Activated naive CD4-positive, alpha-beta T cell (primary cell): ENCODE data around the gene SLC22A1.
"Not testable (repeated sequence)": the region's sequence is repeated elsewhere in the genome, so short reads cannot be mapped to it uniquely, and the experiment has no call there.

Source experiments
- DNase-seq, 4 experiments: peaks; one replicate each; lab custom pipeline; 2025; lab: John Stamatoyannopoulos, UW

The SLC22A1 gene

DNA sequence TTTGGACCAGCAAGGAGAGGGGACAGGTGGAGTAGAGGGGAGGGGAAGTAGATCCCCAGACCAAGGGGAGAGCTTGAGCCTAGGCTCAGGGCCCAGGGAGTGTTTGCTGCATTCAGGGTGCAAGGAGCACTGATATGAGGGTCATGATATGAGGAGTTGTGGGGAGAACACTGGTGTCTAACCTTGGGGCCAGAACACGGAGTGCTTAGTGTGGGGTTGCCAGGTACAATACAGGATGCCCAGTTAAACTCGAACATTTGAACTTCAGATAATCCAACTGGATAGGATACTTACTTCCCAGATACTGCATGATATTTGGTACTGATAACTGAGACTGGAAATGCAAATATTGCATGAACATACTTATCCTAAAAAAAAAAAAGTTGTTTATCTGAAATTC, 2.4 kb downstream of the SLC22A1 start:
- DNase-seq, result no peak

DNA sequence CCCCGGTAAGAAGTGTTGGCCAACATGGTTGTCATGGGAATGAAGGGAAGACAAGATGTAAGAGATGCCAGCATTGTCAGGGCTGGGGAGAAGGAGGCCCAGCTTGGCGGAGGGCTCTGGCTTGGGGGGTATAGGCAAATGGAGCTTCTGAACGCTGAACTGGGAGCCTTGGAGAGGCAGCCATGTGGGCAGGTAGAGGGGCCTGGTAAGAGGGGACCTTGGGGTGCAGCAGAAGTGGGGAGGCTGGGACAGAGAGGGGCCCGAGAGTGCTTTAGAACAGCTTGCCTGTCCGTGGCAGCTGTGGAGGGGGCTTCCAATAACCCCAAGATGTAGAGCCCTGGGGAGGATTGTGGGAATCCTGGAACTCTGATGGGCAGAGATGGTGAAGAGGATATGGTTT, 3.0 kb downstream of the SLC22A1 start:
- no peak for DNase-seq

DNA sequence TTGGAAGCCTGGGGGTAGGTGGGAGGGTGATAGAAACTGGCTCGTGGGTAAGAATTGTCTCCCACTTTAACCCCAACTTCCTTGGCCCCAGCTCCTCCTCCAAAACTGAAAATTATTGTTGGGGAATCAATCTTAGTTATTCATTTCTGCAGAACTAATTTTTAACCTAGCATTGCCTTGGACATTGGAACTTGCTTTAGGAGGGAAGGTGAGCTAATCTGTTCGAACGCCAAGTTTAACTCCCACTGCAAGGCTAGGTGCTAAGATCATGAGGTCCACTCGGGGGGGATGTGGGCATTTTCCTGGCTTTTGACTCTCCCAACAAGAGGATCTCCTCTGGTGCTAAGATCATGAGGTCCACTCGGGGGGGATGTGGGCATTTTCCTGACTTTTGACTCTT, 3.5 kb downstream of the SLC22A1 start:
- DNase-seq, result not testable (repeated sequence)

DNA sequence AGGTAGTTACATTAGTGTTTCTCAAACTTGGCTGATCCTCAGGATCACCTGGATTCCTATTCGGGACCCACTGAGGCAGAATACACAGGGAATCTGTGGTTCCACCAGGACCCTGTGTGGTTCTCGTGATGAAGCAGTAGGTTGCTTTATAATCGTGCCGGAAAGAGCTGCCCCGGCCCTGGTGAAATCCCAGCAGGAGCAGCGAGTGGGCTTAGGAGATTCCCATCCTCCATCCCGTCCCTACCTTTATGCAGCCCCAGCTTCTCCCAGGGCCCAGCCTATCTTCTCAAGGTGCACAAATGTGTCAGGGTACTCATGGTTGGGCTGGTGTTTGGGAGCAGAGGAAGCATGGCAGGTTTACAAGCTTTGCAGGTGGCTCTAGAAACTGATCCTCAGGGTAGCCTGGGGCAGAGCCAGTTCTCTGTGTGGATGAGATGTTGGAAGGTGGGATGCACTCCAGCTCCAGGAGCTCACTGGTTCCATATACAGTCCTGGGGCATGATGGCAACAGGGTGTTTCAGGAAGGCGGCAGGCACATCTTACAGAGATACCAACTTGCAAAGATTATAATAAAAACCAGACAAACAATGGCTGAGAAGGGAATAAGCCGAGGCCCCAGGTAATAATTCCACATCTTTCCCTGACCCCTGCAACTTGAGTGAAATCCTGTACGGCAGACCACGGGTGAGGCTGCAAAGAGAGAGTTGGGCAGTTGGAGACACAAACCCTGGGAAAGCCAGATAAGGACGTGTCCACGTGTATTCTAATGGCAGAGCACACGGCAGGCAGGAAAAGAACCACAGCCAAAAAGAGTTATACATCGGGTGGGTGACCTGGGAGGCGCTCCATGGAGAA, 5.9 kb downstream of the SLC22A1 start:
- no peak for DNase-seq

DNA sequence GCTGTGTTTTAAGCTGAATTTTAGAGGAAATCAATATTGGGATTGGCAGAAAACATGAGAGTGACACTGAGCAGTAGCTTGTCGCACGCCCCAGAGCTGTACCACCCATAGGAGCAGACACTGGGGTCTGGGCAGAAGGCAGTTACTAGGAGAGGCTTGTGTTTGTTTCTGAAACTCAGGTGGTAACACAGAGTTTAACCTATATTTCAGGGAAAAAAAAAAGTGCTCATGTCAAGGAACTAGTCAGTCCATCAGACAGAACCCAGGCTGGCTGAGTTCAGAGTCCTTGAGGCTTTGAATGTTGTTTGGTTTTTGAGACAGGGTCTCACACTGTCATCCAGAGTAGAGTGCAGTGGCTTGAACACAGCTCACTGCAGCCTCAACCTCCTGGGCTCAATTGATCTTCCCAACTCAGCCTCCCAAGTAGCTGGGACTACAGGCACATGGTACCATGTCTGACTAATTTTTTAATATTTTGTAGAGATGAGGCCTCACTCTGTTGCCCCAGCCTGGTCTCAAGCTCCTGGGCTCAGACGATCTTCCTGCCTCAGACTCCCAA, 6.6 kb downstream of the SLC22A1 start:
- no peak for DNase-seq

DNA sequence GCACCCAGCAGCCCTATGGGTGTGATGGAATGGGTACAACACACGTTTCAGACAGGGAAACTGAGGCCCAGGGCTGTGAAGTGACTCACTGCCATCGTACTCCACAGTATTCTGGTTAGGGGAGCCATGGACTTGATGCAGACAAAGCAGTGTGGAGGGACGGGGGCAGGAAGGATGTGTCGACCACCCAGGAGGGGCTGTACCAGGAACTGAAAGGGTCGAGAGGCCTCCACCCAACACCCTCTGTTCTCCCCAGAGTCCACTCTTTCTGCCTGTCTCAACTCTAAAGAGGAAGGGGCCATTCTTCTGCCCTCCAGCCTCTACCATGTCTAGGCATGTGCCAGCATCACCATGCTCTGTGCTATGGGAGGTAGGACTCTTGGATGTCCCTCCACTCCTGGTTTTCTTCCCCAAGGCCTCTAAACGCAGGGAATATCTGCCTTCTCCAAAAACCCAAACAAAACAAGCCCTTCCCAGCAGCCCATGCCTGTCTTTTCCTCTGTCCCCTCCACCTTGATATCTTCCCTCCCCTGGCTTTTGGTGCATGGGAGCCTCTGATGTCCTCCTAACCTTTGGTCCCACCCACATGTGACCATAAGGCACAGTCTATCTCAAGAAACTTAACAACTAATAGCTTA, 7.4 kb downstream of the SLC22A1 start:
- no peak for DNase-seq

DNA sequence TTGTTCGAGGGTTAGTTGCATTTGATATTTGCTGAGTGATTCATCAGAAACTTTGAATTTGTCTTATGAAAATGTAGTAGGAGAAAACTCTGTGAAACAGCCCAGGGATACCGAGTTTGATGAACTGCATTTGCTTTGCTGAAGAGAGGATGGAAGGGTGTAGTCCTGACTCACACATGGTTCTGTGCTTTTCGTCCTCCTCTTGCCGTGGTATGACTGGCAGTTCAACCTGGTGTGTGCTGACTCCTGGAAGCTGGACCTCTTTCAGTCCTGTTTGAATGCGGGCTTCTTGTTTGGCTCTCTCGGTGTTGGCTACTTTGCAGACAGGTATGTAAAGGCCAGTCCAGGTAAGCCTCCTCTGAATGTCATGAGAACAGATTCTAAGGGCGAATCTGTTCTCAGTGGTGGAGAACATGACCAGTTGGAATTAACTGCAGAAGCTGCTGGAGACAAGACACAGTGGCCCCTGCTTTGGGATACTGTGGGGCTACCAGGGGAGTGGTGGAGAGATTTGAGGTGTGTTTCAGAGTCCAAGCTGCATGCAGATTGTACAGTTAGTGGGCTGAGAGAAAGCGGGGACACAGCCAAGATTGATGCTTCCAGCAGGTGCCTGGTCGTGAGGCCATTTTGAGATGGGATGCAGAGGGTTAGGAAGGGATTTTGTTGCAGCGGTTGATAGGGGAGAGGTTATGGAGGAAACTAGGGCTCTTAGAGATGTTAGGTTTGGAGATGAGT, 8.4 kb downstream of the SLC22A1 start:
- no peak for DNase-seq

DNA sequence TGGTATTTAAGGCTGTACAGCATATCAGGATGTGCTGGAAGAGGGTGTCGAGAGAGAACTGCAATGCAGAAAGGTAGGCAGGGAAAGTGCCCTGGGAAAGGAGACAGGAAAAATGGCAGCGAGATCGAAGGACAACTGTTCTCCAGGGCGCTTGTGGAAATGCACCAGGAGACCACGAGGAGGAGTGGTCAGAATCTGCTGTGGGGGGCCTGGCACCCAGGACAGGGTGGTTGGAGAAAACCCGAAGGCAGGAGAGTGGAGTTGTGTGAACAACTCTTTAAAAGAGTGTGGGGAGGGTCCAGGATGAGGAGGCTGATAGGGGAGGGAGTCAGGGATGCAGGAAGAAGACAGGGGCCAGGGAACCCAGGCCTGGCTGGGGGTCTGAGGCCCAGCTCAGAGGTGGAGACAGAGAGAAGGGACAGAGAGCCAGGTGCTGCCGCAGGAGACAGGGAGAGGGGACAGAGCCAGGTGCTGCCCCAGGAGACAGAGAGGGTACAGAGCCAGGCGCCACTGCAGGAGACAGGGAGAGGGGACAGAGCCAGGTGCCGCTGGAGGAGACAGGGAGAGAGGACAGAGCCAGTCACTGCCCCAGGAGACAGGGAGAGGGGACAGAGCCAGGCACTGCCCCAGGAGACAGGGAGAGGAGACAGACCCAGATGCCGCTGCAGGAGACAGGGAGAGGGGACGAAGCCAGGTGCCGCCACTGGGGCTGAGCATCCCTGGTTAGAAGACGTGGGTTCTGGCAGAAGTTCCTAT, 9.3 kb downstream of the SLC22A1 start:
- DNase-seq, result no peak

DNA sequence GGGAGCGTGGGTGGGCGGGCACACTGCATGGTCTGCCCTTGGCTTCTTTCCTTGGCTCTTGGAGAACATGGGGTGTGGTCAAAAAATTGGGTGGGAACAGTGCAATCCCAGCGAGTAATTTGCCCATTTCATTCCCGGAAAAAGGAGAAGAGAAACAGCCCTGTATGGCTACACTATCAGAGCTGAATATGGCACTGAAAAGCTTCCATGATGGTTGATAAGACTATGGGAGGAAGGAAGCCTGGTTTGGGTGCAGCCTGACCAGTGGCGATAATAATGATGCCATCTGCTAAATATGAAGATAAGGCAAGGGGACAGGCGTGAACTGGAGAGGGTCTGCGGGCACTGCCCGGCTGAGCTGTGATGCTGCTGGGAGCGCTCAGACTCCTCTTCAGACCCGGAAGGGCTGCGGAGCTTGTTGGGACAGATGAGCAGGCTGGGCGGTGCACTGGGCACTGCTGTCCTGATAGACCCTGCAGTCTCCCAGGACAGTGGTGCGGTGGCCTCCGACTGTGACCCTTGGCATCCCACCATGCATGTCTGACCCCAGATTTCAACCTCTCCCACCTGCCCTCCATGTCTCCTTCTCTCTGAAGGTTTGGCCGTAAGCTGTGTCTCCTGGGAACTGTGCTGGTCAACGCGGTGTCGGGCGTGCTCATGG, 10.2 kb downstream of the SLC22A1 start:
- DNase-seq, result no peak

DNA sequence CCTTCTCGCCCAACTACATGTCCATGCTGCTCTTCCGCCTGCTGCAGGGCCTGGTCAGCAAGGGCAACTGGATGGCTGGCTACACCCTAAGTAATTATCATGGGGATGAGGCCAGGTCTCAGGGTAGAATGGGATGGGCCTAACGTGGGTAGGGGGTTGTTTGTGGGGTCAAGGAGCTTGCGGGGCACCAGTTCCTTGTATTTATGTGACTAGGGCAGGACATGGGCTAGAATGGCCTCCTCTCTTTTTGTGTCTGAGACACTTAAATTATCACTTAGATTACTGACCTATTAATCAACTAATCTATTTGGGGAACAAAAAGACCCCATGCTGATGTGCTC, 10.7 kb downstream of the SLC22A1 start:
- DNase-seq, result no peak

DNA sequence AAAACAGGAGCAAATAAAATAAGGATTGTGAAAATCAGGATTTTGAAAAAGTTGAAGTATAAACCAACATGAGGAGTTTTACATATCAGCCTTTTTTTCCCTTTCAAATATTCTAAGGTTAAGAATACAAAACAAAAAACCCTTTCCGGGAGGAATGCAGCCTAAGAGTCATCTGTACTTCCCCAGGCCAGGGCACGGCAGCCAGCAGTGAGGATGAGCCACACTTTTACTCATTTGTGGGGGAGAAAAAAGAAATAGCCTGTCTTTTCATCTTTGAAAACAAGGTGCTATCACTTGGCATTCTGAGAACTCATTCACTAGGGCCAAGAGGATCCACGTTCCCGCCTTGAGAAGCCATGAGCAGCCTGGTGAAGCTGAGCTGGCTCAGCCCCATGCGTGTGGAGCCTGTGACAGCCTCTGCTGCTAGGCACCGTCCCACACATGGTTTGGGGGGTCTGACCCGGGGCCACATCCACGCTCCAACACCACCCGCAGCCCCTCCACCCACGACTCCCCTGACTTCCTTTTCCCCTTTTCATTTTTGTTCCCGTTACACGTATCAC, 11.2 kb downstream of the SLC22A1 start:
- no peak for DNase-seq

DNA sequence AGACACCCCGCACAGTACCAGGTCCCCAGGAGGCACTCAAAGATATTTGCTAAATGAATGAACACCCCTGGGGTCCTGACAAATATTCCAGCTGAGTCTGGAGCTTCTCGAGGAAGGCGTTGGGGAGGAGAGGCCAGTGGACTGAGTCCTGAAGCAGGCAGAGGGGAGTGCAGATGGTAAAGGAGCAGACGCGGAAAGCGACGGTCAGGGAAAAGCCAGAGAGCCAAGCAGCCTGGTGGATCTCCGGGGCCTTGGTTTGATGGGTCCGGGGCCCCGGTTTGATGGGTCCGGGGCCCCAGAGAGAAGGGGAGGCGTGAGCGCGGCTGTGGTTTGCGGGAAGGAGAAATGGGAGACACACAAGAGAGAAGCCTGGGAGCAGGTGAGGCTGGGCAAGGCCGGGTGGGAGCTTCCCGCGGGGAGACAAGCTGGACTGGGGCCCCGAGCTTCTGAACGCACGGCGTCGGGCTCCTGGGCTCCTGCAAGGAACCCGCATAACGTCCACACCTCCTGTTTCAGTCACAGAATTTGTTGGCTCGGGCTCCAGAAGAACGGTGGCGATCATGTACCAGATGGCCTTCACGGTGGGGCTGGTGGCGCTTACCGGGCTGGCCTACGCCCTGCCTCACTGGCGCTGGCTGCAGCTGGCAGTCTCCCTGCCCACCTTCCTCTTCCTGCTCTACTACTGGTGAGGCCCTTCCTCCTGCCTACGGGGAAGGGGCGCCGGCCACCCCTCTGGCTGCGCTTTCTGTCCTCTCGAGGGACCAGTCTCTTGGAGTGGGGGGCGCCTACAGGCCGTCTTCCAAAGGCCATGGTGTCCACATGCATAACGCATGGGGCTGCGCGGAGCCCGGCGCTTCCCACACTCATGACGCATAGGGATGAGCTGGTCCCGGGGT, 12.1 kb downstream of the SLC22A1 start:
- no peak for DNase-seq

DNA sequence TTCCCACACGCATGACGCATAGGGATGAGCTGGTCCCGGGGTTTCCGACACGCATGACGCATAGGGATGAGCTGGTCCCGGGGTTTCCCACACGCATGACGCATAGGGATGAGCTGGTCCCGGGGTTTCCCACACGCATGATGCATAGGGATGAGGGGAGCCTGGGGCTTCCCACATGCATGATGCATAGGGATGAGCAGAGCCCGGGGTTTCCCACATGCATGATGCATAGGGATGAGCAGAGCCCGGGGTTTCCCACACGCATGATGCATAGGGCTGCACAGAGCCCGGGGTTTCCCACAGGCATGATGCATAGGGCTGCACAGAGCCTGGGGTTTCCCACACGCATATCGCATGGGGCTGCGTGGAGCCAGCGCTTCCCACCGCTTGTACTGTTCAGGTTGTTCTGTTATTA, 12.7 kb downstream of the SLC22A1 start:
- peak in 1 of 4 experiments; percentile 26 for DNase-seq

DNA sequence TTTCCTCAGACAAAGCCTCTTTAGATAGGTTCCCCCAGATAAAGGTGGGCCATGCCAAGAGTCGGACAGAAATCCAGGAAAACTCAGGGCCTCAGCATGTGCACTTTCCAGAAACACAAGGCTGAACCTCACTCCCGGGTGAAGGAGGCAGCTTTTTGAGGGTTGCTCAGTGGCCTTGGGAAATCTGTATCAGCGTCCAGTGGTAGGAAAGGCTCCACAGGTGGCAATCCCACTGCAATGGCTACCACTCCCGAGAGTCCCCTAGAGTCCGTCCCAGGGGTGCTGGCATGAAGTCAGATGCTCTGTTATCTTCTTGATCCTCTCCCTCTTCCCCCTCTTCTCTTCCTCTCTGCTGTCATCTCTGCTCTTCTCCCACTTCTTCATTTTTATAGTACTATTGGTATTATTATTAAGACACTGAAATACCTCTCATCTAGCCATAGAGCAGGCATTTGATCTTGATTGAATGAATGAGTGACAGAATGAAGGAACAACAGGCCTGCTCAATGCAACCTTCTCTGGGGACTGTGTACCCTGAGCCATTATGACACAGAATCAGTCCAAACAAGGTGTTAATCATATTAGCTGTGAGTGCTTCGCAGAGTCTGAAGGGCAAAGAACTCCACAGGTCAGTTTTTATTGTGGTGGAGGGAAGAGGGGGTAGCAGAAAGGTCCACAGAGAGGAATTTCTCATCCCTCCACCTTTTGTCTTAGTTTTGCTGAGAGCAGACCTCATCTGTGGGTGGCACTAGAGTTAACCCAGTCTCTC, 13.3 kb downstream of the SLC22A1 start:
- DNase-seq, result no peak

DNA sequence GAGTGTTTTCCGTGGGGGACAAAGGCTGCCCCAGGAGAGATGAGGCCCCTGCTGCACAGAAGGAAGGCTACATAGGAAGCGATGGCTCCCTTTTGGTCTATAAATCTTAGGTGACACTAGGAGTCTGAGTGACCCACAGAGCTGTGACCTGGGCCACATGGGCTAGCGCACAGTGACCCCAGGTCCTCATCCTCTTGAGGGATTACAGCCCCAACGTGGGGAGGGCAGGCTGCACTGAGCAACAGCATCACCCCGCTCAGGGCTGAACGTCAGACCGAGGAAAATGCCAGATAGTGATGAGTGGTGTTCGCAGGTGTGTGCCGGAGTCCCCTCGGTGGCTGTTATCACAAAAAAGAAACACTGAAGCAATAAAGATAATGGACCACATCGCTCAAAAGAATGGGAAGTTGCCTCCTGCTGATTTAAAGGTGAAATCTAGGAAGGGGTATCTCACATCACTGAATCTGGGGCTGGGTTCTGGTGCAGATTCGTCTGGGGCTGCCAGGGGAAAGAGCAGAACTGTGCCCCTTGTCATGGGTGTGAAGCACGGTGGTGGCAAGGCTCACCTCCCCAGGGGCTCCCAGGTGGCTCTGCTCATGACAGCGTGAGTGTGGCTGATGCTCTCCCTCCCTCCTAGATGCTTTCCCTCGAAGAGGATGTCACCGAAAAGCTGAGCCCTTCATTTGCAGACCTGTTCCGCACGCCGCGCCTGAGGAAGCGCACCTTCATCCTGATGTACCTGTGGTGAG, 14.5 kb downstream of the SLC22A1 start:
- no peak for DNase-seq

DNA sequence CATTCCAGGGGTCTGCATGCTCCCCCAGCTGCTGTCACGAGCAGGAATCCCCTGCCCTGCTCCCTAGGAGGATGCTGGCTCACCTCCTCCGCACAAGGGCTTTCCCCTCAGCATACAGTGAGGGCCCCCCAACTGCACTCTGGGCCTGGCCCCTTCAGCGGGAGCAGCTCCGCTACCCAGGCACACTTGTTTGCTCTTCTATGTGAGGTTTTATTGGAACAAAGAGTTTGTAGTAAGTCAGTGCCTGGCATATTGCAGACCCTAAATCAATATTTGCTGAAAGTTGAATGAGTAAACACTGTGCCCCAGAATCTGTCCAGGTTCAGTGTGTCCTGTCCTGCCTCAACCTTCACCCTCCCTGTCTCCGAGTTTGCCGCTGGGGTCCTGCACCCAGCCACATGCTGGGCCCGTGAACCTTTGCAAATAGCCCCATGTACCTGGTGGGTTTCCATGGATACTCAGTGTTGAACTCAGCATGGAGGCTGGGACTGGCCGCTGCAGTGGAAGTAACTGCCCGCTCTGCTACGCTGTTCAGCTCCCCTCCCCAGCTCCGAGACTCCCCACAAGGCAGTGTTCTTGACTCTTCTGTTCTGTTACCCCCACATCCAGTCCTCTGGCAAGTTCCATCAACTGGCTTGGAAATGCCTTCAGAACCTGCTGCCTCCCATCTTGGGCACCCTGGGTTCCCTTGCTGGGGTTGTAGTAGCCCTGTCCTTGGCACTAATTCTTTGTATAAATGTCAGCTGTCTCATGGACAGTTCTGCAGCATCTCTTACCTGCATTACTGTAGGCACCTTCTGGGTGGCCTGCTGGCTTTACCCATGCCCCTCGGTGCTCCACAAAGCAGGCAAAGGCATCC, 15.7 kb downstream of the SLC22A1 start:
- no peak for DNase-seq
